CD4-positive, alpha-beta T cell treated with Interleukin-6 for 4 hours (primary cell): ENCODE data around the gene PIP.
"Not testable (repeated sequence)": the region's sequence is repeated elsewhere in the genome, so short reads cannot be mapped to it uniquely, and the experiment has no call there.

Source experiments
- DNase-seq: peaks from one replicate; pipeline ENCODE4 v3.0.0-alpha.2; 2020; ENCODE audit warnings: mixed read lengths

The PIP gene

GRCh38 chr7:143180771-143181170, 48.9 kb downstream of the PIP start:
- DNase-seq: not testable (repeated sequence)

GRCh38 chr7:143181349-143181748, 49.5 kb downstream of the PIP start:
- DNase-seq: no peak

GRCh38 chr7:143183024-143183423, 51.1 kb downstream of the PIP start, which contains the start of gene TAS2R39:
Gene TAS2R39, plus strand, starts transcription at chr7:143183419. Its CDS starts 0 bp downstream, at chr7:143183419.
- DNase-seq: no peak

- DNase-seq: no peak
Observed at GRCh38 chr7:143185551-143185950, 53.7 kb downstream of the PIP start.

GRCh38 chr7:143188994-143189393, 57.1 kb downstream of the PIP start:
- no peak for DNase-seq
